Memory B cell (primary cell): ENCODE results near the gene HSPA1A.

Source experiments
- ATAC-seq: fragments of 150-1000 bp; cut with Tn5 transposase; 2 replicates; pipeline ENCODE4 v1.10.0; 2021; ENCODE audit warnings: low read depth, mild to moderate bottlenecking, moderate library complexity
- DNase-seq, 2 donors: peaks; one replicate each; pipeline ENCODE4 v3.0.0; 2022; ENCODE audit warnings: low spot score in 2 of 2
- H3K27ac Mint-ChIP-seq: one replicate; pipeline ENCODE4 v1.8.0; 2022; ENCODE audit warnings: mild to moderate bottlenecking, moderate library complexity, mixed read lengths
- H3K27me3 Mint-ChIP-seq: one replicate; pipeline ENCODE4 v1.8.0; 2022; ENCODE audit warnings: mixed read lengths
- H3K36me3 Mint-ChIP-seq: one replicate; pipeline ENCODE4 v1.8.0; 2022; ENCODE audit warnings: mild to moderate bottlenecking, mixed read lengths
- H3K4me1 Mint-ChIP-seq: one replicate; pipeline ENCODE4 v1.8.0; 2022; ENCODE audit warnings: mixed read lengths
- H3K4me3 Mint-ChIP-seq: one replicate; pipeline ENCODE4 v1.8.0; 2022; ENCODE audit warnings: mild to moderate bottlenecking, moderate library complexity, mixed read lengths
- H3K9me3 Mint-ChIP-seq: one replicate; pipeline ENCODE4 v1.8.0; 2022; ENCODE audit warnings: mixed read lengths

The HSPA1A gene

DNA sequence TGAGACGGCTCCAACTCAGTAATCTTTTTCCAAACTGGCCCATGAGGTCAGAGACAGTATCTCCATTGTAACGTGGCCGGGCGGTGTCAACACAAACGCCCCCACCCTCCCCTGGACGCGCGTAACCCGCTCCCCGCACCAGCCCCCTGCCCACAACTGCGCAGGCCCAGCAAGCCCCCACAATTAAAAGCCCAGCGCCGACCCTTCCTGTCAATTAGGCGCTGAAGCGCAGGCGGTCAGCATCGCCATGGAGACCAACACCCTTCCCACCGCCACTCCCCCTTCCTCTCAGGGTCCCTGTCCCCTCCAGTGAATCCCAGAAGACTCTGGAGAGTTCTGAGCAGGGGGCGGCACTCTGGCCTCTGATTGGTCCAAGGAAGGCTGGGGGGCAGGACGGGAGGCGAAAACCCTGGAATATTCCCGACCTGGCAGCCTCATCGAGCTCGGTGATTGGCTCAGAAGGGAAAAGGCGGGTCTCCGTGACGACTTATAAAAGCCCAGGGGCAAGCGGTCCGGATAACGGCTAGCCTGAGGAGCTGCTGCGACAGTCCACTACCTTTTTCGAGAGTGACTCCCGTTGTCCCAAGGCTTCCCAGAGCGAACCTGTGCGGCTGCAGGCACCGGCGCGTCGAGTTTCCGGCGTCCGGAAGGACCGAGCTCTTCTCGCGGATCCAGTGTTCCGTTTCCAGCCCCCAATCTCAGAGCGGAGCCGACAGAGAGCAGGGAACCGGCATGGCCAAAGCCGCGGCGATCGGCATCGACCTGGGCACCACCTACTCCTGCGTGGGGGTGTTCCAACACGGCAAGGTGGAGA is at the start of gene HSPA1A, which contains the start of gene HSPA1L:
TSS of gene HSPA1A (plus strand) at position 519 of the 814 bp plus-strand sequence. CDS start at position 733, 214 bp downstream.
TSS of gene HSPA1L (minus strand) at position 259 of the 814 bp plus-strand sequence. CDS start 3,311 bp downstream, outside the sequence.
- Mint-ChIP-seq H3K27me3 (no peaks in the 10 kb centered on the region), H3K36me3 (peaks cover 3% of the 10 kb centered on the region), H3K4me1 (peaks cover 19% of the 10 kb centered on the region), H3K9me3 (no peaks in the 10 kb centered on the region), H3K4me3 (peak within 1 kb of the TSS; percentile 97), H3K27ac (peak within 1 kb of the TSS; percentile 90)
- ATAC-seq = peak; percentile 14
- DNase-seq = peak in 1 of 2 donors; percentile 53

DNA sequence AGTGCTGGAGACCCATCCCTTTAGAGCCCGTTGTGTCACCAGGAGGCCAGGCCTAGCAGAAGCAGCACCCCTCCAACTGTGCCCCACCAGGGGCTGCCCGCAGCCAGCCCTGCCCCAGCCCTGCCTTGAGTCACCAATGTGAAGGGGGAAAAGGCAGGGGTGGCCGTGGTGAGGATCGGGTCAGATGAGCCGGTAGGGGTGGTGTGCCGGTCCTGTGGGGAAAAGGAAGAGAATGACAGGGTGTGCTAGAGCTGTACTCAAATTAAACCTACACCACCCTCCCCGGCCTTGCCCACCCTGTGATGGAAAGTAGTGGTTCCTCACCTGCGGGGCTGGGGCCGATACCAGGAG is 49.8 kb upstream of the HSPA1A start:
- Mint-ChIP-seq H3K36me3 (peaks cover 17% of the 10 kb centered on the region), H3K27me3 (no peaks in the 10 kb centered on the region), H3K4me1 (peaks cover 10% of the 10 kb centered on the region), H3K4me3 (no peak overlapping the region), H3K27ac (no peak overlapping the region), H3K9me3 (no peaks in the 10 kb centered on the region)
- ATAC-seq (no peak), DNase-seq (no peak)

DNA sequence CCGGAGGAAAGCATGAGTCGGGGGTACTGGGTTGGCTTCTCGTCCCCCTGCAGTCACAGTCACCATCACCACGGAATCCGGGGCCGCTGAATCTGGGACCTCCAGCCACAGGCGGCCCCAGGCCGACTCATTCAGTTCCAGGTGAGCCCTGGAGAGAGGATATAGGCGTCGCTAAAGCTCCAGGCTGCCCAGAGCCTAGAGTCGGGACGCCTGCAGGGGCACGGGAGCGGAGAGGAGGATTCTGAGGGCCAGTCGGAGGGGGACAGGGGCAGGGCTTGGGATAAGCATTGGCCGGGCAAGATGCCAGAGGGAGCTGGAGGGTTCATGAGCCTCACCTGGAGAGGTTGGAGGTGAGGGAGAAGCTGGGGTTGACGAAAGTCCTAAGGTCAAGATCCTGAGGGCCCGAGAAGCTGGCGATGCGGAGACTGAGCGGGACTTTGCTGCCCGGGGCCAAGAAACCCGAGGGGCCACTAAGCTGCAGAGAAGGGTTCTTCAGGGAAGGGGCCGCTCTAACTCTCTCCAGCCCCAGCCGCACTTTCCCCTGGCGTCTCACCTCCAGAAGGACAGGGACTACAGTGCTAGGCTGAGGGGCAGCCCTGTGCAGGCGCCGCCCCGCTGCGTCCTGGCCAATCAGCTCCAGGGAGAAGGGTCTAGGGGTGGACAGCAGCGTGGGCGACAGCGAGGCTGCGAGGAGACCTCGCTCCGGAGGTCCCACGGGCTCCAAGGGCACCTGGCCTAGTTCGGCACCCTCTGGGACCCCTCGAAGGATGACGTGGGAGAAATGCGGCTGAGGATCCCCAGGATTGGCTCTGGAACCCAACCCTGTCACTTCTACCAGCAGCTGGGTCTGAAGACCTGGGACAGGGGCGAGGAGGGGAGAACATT is 49.2 kb upstream of the HSPA1A start:
- Mint-ChIP-seq H3K27ac (no peak overlapping the region), H3K36me3 (peaks cover 13% of the 10 kb centered on the region)

DNA sequence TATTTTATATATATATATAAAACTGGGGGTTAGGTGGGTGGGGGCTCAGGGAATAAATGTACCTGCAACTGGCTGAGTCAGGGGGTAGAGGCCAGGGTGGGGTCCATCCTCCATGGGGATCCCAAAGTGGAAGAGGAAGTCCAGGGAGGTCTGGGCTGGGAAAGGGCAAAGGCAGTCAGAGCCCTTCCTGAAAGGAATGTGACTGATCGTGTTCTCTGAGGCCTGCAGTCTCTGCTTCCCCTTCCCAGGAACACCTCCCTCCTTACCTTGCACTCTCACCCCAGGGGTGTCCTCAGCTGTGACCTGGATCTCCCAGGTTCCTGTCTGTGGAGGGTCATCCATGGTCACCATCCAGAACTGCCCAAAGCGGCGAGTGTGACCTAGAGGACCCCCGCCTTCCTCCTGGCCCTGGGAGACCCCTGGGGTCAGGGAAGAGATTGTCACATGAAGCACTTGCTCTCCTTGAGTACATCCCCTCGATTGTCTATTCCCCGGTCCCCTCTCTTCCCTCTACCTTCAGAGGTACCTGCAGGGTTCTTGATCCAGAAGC is 48.2 kb upstream of the HSPA1A start:
- DNase-seq (no peak), ATAC-seq (no peak)
- H3K27me3 Mint-ChIP-seq = no peaks in the 10 kb centered on the region
- peaks cover 10% of the 10 kb centered on the region for H3K4me1 Mint-ChIP-seq
- no peak overlapping the region for H3K27ac Mint-ChIP-seq
- peaks cover 9% of the 10 kb centered on the region for H3K36me3 Mint-ChIP-seq
- H3K4me3 Mint-ChIP-seq = no peak overlapping the region
- no peaks in the 10 kb centered on the region for H3K9me3 Mint-ChIP-seq

More for the DNA sequence above, 49.2 kb upstream of the HSPA1A start:
- H3K27me3 Mint-ChIP-seq = no peaks in the 10 kb centered on the region
- ATAC-seq = no peak
- no peak for DNase-seq
- peaks cover 10% of the 10 kb centered on the region for H3K4me1 Mint-ChIP-seq
- H3K4me3 Mint-ChIP-seq = no peak overlapping the region
- H3K9me3 Mint-ChIP-seq = no peaks in the 10 kb centered on the region

DNA sequence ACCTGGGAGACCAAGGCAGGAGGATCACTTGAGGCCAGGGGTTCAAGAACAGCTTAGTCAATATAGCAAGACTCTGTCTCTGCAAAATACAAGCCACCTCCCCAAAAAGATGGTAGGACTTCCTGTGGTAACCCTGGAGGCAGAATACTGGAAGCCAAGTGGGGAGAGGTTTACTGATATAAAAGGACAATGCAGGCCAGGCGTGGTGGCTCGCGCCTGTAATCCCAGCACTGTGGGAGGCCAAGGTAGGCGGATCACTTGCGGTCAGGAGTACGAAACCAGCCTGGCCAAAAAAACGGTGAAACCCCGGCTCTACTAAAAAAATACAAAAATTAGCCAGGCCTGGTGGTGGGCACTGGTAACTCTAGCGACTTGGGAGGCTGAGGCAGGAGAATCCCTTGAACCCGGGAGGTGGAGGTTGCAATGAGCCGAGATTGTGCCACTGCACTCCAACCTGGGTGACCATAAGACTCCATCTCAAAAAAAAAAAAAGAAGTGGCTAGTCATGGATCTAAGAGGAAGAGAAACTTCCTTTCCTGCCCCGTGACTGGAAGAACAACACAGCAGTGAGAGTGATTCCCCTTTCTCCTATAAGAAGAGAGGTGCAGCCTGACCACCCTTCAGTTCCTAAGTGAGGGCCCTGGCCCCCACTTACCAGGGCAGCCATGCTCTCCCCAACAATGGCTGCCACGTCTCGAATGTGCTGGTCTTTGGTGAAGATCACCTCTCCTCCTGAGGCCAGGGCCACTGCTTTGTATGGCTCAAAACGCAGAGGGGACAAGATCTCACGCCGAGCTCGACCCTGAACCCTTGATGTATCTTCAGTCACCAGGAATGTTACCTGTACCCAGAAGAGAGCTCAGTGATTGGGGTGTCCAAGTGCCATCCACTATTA is 46.7 kb upstream of the HSPA1A start:
- no peak overlapping the region for H3K27ac Mint-ChIP-seq
- peaks cover 11% of the 10 kb centered on the region for H3K4me1 Mint-ChIP-seq
- no peak overlapping the region for H3K4me3 Mint-ChIP-seq
- no peak for DNase-seq
- no peaks in the 10 kb centered on the region for H3K27me3 Mint-ChIP-seq
- H3K9me3 Mint-ChIP-seq = no peaks in the 10 kb centered on the region
- no peak for ATAC-seq
- H3K36me3 Mint-ChIP-seq = peaks cover 4% of the 10 kb centered on the region

DNA sequence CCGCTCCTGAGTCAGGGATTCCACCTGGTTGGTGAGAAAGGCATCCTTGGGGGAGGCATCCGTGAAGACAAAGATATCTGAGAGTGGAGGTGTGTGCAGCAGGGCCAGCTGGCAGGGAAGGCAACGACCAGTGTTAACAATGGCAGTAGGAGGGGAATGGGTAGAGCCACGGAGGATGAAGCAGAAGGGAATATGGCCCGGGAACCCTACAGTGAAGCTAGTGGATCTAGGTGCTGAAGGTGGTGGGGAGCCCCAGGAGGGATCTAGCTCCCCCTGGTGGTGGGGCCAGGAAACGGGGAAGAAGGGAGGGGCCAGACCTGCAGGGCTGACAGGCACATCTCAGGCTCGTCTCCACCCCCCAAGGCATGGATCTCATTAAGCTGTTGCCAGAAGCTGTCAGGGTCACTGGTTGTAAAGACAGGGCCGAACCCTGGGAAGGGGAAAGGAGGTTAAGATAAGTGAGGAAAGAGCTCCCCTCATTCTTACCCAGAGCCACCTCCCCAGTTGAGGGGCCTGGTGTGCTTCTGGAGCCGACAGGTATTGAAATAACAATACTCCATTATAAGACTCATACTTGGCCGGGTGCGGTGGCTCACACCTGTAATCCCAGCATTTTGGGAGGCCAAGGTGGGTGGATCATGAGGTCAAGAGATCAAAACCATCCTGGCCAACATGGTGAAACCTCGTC is 45.5 kb upstream of the HSPA1A start:
- no peak overlapping the region for H3K27ac Mint-ChIP-seq
- H3K9me3 Mint-ChIP-seq = no peaks in the 10 kb centered on the region
- peaks cover 2% of the 10 kb centered on the region for H3K36me3 Mint-ChIP-seq
- peaks cover 9% of the 10 kb centered on the region for H3K4me1 Mint-ChIP-seq
- ATAC-seq (peak; percentile 99), DNase-seq (peak; percentile 87 to 90)
- no peak overlapping the region for H3K4me3 Mint-ChIP-seq
- no peaks in the 10 kb centered on the region for H3K27me3 Mint-ChIP-seq

DNA sequence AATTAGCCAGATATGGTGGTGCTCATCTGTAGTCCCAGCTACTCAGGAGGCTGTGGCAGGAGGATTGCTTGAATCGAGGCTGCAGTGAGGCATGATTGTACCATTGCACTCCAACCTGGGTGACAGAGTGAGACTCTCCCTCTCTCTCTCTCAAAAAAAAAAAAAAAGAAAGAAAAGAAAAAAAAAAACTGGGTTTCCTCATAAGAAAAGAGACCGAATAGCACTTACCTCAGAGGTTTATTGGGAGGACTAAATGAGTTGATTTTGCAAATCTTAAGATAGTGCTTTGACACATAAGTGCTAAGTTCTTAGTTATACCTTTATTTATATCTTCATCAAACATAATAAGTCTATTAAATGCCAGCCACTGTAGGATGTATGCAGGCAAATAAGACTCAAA is 44.5 kb upstream of the HSPA1A start:
- Mint-ChIP-seq H3K27ac (no peak overlapping the region), H3K36me3 (no peaks in the 10 kb centered on the region), H3K27me3 (no peaks in the 10 kb centered on the region), H3K4me1 (peaks cover 14% of the 10 kb centered on the region), H3K4me3 (no peak overlapping the region), H3K9me3 (no peaks in the 10 kb centered on the region)
- ATAC-seq (no peak), DNase-seq (no peak)

DNA sequence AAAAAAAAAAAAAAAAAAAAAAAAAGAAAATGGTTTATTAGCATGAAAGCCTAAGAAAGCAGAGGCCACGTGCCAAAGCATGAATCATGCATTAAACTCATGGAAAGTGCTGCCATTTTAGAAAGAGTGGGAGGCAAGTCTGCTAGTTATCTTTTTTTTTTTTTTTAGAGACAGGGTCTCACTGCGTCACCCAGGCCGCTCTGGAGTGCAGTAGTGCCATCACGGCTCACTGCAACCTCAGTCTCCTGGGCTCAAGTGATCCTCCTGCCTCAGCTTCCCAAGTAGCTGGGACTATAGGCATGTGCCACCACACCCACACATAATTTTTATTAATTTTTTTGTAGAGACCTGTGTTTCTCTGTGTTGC is 43.4 kb upstream of the HSPA1A start:
- H3K27ac Mint-ChIP-seq = no peak overlapping the region
- no peak overlapping the region for H3K4me3 Mint-ChIP-seq
- no peak for DNase-seq
- H3K9me3 Mint-ChIP-seq = no peaks in the 10 kb centered on the region
- H3K36me3 Mint-ChIP-seq = no peaks in the 10 kb centered on the region
- no peaks in the 10 kb centered on the region for H3K27me3 Mint-ChIP-seq
- ATAC-seq = no peak
- peaks cover 19% of the 10 kb centered on the region for H3K4me1 Mint-ChIP-seq

DNA sequence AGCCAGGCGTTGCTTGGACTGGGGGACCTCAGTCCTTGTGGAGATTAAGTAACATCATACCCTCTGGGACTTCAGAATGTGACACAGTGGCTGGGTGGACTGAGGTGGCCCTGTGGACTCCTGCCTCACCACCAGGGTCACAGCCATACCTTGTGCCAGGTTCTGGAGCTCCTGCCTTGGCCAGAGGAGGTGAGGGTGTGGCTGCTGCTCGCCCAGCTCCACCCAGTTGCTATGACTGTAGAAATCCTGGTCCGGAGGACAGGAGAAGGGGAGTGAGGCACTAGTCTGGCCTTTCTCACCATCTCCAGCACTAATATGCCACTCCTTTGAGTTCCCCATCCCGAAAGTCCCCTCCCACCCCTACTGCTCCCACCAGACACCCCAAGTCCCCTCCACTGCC is 40.2 kb upstream of the HSPA1A start:
- Mint-ChIP-seq H3K27me3 (no peaks in the 10 kb centered on the region), H3K4me1 (peaks cover 20% of the 10 kb centered on the region), H3K27ac (peak overlapping the region; percentile 90), H3K9me3 (no peaks in the 10 kb centered on the region), H3K36me3 (peaks cover 3% of the 10 kb centered on the region), H3K4me3 (no peak overlapping the region)
- DNase-seq = no peak
- no peak for ATAC-seq

DNA sequence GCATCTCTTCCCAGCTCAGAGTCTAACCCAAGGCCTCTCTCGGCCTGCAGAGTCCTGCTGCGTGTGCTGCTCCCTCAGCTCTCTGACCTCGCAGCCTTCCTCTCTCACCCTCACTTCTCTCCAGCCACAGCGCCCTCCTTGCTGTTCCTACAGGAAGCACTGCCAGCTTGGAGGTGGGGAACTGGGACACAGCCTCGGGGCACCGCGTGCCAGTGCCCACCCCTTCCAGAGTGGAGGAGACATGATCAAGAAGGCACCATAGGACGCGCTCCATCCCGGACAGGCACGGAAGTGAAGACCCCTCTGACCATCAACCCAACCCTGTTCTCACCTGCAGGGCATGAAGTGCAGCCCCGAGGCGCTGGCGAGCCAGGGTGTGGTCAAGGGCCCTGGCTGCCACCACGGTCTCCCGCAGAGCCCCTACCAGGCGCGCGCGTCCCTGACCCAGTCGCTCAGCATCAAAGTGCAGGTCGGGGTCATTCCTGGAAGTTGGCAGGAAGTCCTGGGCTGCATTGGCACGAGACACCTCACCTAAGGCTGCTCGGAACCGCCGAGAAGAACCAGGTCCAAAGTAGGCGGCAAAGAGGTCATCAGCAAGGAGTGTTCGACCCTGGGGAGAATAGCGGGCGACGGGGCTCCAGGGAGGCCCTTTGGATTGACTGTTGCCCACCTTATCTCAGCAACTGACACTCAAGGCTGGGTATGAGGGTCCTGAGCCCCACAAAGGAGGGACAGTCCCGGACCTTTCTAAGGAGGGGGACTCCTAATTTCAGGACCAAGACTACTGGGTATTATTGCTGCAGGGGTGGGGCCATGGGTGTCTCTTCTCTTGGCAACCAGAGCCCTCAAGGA is 39.5 kb upstream of the HSPA1A start:
- Mint-ChIP-seq H3K27me3 (no peaks in the 10 kb centered on the region), H3K4me1 (peaks cover 20% of the 10 kb centered on the region), H3K9me3 (no peaks in the 10 kb centered on the region), H3K27ac (peak overlapping the region; percentile 90), H3K36me3 (peaks cover 6% of the 10 kb centered on the region), H3K4me3 (peak overlapping the region; percentile 51)
- ATAC-seq (no peak), DNase-seq (no peak)

DNA sequence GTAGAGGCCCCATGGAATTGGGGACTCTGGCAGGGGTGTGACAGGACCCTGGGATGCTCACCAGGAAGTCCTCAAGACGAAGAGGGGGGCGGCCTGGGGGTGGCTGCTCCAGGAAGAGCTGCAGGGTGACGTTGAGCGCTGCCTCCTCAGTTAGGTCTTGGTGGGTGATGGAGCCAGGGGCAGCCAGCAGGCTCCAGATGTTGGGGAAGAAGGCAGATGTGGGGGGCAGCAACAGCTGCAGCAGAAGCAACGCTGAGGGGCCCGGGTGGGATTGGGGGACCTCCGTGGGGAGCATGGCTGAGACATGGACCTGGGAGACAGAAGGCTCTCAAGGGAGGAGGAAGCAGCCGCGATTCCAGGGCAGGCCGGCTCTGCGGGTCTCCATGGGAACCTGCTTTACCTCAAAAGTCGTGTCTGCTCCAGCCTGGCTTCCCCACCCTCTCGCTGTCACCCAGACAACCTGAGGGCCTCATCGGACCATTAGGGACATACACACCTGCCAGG is 38.8 kb upstream of the HSPA1A start:
- H3K27ac Mint-ChIP-seq = peak overlapping the region; percentile 90
- H3K27me3 Mint-ChIP-seq = no peaks in the 10 kb centered on the region
- no peak for ATAC-seq
- peak overlapping the region; percentile 51 for H3K4me3 Mint-ChIP-seq
- DNase-seq = no peak
- H3K9me3 Mint-ChIP-seq = no peaks in the 10 kb centered on the region
- H3K36me3 Mint-ChIP-seq = peaks cover 10% of the 10 kb centered on the region
- peaks cover 20% of the 10 kb centered on the region for H3K4me1 Mint-ChIP-seq

DNA sequence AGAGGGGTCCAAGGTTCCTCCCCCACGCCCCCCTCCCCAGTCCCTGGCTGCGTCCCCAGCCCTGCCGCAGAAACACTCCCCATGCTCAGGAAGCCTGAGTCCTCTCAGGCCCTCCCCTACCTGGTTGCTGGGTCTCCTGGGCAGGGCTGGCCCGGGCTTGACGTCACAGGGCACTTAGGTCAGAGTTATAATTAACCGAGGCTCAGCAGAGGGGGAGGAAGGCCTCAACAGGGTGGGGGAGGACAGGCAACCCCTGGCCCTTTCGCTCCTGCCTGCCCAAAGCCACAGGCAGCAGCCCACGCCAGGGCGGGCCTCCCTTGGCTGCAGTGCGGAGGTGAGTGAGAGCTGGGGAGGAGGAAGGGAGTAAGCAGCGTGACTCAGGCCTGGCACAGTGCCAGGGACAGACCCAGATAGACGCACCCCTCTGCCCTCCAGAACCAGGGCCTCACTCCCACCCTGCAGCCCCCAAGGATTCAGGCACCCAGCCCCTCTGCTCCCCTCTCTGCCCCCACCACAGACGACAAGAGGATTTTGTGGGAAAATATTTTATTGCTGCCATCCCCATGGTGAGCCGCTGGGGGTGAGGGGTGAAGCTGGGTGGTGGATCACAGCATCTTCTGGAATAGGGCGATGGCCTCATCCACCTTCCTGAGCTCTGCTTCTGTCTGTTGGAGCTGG is 38.2 kb upstream of the HSPA1A start, which contains the start of gene VWA7:
TSS of gene VWA7 (minus strand) at position 340 of the 678 bp plus-strand sequence. CDS start 549 bp downstream, outside the sequence.
- Mint-ChIP-seq H3K4me1 (peaks cover 20% of the 10 kb centered on the region), H3K27ac (peak within 1 kb of the TSS; percentile 90), H3K4me3 (peak within 1 kb of the TSS; percentile 51), H3K27me3 (no peaks in the 10 kb centered on the region), H3K9me3 (no peaks in the 10 kb centered on the region), H3K36me3 (peaks cover 10% of the 10 kb centered on the region)
- ATAC-seq (peak; percentile 96), DNase-seq (peak; percentile 58 to 60)
